Esophagus muscularis mucosa (tissue), 4 donors: ENCODE results near the gene MX1.

Experiments used
- EP300 ChIP-seq: sonication (generic); formaldehyde crosslinking; IDR thresholded peaks from one replicate; pipeline ENCODE4 v1.6.1; 2017; ENCODE audit warnings: antibody characterized with exemption
- POLR2A ChIP-seq: fragments of 450-650 bp; IDR thresholded peaks from one replicate; pipeline ENCODE4 v1.6.1; 2017; ENCODE audit warnings: antibody characterized with exemption, moderate library complexity, mild to moderate bottlenecking, low read depth
- POLR2AphosphoS5 ChIP-seq, 2 donors: sonication (generic); formaldehyde crosslinking; IDR thresholded peaks; one replicate each; pipeline ENCODE4 v1.6.1; 2017; ENCODE audit warnings: antibody characterized with exemption in 2 of 2
- TF ChIP-seq, protein P1 (sequence below), 3 experiments: fragments of 200-600 bp in 2 of 3; fragments of 450-650 bp in 1 of 3; sonication (generic) in 2 of 3; IDR thresholded peaks; one replicate each; pipeline ENCODE4 v1.5.1; 2017 to 2019; ENCODE audit warnings: antibody characterized with exemption in 3 of 3, mild to moderate bottlenecking in 2 of 3, moderate library complexity in 1 of 3

GRCh38 chr21:41429305-41429704 lies 3.3 kb downstream of the MX1 start:
- TF ChIP-seq, protein P1, sequence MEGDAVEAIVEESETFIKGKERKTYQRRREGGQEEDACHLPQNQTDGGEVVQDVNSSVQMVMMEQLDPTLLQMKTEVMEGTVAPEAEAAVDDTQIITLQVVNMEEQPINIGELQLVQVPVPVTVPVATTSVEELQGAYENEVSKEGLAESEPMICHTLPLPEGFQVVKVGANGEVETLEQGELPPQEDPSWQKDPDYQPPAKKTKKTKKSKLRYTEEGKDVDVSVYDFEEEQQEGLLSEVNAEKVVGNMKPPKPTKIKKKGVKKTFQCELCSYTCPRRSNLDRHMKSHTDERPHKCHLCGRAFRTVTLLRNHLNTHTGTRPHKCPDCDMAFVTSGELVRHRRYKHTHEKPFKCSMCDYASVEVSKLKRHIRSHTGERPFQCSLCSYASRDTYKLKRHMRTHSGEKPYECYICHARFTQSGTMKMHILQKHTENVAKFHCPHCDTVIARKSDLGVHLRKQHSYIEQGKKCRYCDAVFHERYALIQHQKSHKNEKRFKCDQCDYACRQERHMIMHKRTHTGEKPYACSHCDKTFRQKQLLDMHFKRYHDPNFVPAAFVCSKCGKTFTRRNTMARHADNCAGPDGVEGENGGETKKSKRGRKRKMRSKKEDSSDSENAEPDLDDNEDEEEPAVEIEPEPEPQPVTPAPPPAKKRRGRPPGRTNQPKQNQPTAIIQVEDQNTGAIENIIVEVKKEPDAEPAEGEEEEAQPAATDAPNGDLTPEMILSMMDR (IDR thresholded peaks at IDR 0.05): no peak
- TF ChIP-seq POLR2A (no peak), EP300 (no peak), POLR2AphosphoS5 (IDR thresholded peaks at IDR 0.05) (no peak)
